SHP77 (cell line): ENCODE data around the gene KLHL22.
"Not testable (repeated sequence)": the region's sequence is repeated elsewhere in the genome, so short reads cannot be mapped to it uniquely, and the experiment has no call there.

ENCODE experiments used
- DNase-seq, 2 experiments: peaks; one replicate each; lab custom pipeline; 2025; lab: John Stamatoyannopoulos, UW

KLHL22 gene

GRCh38 chr22:20469110-20469868 lies 26.3 kb downstream of the KLHL22 start:
- no peak for DNase-seq

- no peak for DNase-seq
Measured at GRCh38 chr22:20466659-20467379, 28.8 kb downstream of the KLHL22 start.

GRCh38 chr22:20465759-20466077 lies 29.9 kb downstream of the KLHL22 start:
- no peak for DNase-seq

DNA sequence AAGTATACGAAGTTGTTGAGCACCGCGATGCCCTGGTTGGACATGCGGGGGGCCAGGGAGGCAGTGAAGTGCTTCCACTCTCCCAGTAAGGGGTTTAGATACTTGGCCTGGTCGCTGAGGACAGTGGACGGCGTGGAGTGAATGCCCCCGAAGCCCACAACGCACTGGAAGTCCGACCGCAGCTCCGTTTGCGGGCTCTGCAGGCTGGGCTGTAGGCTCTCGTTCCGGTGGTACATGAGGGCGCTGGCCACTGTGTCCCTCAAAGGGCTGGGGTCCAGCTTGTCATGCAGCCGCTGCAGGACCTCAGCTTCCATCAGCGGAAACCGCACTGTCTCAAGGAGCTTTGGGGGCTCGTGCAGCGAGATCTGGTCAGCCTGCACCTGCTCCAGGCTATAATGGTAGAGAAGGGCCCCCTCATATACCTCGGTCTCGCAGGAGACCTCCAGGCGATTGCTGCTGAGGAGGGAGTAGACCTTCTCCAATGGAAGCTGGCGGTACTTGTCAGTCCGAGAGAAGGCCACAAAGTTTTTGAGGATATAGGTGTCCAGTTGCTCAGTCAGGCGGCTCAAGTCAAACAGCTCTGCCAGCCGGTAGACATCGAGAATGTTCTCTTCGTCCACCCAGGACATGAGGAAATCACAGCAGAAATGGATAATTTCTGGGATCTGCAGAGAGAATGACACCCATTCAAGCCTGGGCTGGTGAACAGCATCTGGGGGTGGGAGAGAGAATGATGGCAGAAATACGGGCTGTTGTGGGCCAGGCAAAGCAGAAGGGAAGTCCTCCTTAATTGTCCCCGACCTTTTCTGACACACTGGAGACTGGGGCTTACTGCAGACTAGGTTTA lies 30.5 kb downstream of the KLHL22 start:
- DNase-seq: no peak

- no peak for DNase-seq
Measured at GRCh38 chr22:20464096-20464614, 31.4 kb downstream of the KLHL22 start.

- DNase-seq: no peak
Measured at GRCh38 chr22:20463324-20464095, 32.1 kb downstream of the KLHL22 start.

GRCh38 chr22:20459862-20460261 lies 35.7 kb downstream of the KLHL22 start:
- no peak for DNase-seq

DNA sequence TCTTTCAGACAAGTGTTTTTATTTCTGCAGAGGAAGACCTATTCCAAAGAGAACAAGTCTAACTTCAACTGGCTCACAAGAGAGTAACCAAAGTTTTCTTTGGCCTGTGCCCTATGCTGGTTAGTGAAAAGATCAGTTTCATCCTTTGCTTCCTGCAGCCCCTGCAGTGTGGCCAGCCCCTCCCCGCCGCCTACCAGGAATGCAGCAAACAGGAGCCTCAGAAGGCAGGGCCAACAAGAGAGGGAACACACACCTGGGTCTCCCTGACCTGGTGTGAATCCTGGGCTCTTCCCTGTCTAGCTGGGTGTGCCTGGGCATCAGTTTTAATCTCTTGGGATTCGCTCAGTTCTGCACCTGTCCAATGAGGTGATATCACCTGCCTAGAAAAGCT lies 36.4 kb downstream of the KLHL22 start:
- no peak for DNase-seq

DNA sequence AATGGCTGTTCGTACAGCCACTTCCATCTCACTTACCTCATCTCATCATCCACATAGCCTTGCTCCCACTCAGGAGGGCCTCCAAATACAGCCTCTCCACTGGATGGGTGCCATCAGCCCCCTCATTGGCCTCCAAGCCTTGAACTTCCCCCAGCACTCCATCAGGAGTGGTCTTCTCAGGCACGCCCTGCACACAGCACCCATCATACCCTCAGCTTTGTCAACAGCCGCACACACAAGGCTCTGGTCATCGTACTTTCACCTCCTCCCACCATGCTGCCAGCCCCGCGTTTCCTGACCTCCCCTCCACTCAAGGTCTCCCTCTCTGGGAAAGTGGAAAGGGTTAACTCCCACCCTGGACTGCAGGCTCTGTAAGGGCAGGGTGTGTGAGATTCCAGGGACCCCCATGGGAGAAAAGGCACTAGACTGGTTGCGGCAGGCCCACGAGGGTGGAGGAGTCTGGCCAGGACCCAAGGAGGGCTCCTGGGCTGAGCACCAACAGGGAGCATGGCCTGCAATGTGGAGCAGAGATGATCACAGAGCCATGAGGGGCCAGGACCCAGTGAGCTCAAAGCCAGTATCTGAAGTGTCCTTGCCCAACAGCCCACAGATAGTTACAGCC lies 37.0 kb downstream of the KLHL22 start:
- no peak for DNase-seq

GRCh38 chr22:20457506-20458240 lies 37.9 kb downstream of the KLHL22 start:
- DNase-seq: no peak

DNA sequence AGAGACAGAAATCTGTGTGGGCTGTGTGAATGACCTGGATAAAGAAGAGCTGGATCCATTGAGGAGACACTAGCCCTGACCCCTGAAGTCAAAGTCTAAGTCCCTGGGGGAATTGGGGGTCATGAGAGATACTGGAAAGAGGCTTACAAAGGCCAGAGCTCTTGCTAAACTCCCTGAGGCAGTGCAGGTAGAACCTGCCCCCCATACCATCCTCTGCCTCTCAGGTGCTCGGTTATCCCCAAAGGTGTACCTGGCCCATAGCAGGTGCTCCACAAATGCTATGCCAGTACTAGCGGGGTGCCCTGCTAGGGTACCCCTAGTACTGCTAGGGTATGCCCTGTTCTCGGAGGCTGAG lies 38.9 kb downstream of the KLHL22 start:
- no peak for DNase-seq

DNA sequence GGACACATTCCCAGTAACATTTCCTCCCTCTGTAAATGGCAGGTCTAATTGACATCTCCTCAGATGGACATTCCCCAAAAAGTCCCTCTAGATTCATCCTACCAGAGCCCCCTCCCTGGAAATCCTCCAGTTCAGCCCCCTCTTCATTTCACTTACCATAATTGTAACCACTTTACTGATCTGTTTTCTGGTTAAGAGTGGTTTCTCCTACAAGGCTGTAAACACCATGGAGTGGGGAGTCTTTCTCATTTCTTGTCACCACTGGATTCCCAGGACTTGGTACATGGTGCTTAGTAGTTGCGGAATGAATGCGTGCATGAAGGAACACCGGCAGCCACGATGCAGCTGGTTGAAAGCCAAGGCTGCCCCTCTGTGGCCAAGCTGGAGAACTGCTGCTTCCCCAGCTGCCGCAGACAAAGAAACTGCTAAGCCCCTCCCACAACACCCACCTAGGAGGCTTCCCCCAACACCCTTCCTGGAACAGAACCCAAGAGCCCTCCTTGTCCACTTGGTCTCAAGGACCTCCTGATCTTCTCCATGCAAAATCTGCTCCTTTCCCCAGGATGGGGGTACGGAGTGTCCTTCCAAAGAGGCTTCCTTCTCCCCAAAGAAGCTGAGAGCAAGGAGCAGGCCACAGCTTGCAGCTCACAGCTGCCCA lies 39.4 kb downstream of the KLHL22 start:
- DNase-seq: peak; percentile 55 to 75

- no peak for DNase-seq
Measured at GRCh38 chr22:20455709-20456063, 39.9 kb downstream of the KLHL22 start.

DNA sequence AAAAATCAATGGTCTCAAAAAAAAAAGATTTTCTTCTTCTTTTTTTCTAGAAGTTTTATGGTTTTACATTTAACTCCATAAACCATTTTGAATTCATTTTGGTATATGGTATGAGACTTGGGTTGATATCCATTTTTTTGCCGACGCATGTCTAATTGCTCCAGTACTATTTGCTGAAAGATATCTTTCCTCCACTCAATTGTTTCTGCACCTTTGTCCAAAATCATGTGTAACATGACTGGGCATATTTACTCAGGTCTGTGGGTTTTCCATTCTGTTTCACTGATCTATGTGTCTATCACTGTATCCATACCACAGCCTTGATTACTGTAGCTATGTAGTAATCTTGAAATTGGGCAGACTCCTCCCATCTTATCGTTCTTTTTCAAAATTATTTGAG lies 42.4 kb downstream of the KLHL22 start:
- no peak for DNase-seq

DNA sequence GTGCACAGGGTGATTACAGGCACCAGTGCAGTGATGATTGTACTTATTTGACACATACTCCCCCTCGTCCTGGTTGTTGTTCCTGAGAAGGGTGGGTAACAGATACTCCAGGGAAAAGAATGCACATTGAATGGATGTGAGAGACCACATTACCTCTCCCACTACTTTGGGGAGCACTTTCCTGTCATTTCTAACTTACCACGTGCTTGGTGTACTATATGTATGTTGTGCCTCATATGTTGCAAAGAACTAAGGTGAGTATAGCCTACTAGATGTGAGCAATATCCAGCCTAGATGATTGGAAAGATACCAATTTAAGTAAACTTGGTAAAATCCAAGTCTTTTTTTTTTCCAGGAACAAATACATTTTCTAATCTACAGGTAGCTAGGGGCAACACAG lies 43.7 kb downstream of the KLHL22 start:
- DNase-seq: no peak

DNA sequence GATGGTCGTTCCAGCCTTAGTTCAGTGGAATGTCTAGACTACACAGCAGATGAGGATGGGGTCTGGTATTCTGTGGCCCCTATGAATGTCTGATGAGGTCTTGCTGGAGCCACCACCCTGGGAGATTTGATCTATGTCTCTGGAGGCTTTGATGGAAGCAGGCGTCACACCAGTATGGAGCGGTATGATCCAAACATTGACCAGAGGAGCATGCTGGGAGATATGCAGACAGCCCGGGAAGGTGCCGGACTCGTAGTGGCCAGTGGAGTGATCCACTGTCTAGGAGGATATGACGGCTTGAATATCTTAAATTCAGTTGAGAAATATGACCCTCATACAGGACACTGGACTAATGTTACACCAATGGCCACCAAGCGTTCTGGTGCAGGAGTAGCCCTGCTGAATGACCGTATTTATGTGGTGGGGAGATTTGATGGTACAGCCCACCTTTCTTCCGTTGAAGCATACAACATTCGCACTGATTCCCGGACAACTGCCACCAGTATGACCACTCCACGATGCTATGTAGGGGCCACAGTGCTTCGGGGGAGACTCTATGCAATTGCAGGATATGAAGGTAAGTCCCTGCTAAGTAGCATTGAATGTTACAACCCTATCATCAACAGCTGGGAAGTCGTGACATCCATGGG lies 44.3 kb downstream of the KLHL22 start:
- not testable (repeated sequence) for DNase-seq

DNA sequence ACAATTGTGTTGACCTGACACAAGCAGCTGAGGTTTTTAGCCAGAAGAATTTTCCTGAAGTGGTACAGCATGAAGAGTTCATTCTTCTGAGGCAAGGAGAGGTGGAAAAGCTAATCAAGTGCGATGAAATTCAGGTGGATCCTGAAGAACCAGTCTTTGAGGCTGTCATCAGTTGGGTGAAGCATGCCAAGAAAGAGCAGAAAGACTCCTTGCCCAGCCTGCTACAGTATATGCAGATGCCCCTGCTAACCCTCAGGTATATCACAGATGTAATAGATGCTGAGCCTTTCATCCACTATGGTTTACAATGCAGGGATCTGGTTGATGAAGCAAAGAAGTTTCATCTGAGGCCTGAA lies 45.1 kb downstream of the KLHL22 start:
- no peak for DNase-seq

DNA sequence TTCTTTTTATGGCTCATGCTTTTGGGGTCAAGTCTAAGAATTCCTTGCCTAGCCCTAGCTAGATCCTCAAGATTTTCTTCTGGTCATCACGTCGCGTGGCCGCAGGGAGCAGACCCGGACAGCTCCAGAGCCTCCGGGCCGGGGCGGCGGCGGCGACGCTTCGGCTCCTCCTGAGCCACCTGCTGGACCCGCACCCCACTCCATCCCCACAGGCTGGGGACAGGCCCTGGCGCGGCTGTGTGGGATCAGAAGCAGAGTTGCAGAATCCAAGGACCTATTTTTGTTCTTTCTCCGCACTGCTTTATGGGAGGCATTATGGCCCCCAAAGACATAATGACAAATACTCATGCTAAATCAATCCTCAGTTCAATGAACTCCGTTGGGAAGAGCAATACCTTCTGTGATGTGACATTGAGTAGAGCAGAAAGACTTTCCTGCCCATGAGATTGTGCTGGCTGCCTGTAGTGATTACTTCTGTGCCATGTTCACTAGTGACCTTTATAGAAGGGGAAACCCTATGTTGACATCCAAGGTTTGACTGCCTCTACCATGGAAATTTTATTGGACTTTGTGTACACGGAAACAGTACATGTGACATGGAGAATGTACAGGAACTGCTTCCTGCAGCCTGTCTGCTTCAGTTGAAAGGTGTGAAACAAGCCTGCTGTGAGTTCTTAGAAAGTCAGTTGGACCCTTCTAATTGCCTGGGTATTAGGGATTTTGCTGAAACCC lies 45.6 kb downstream of the KLHL22 start:
- no peak for DNase-seq

- DNase-seq: no peak
Measured at GRCh38 chr22:20448630-20449029, 47.0 kb downstream of the KLHL22 start.
